Raji (cell line): ENCODE measurements around the gene HPCA.

Experiments used
- POLR2A ChIP-seq: IDR thresholded peaks from 2 replicates; pipeline ENCODE4 v1.6.1; 2011; ENCODE audit warnings: low read depth, low read length, control low read depth; ENCODE audit not compliant: insufficient read depth

HPCA gene

DNA sequence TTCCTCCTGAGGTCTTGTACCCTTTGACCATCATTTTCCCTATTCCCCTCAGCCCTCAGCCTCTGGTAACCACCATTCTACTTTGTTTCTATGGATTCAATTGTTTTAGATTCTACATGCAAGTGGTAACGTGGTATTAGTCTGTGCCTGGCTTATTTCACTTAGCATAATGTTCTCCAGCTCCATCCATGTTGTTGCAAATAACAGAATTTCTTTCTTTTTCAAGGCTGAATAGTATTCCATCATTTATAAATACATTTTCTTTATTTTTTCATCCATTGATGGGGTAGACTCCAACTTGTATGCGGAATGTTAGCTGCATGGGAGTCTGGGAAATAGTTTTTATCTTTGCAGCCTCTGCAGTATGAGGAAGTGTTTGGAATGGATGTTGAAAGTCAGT, 41.1 kb downstream of the HPCA start:
- no peak for TF ChIP-seq POLR2A

DNA sequence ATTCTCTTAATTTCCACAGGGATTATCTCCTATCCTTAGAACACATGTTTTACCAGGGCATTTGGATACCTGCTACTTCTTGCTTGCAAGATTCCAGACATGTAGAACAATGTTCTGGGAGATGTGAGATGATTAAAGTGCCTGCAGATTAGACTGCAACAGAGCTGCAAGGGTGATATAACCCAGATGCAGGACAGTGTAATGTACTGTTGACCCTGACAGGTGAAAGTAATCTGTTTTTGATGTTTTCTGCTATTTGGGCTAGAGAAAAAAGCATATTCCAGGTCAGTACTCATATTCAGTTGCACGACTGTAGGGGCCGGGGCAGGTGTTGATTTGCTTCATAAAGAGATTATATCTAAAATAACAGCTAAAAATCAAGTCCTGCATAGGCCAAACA, 42.0 kb downstream of the HPCA start:
- TF ChIP-seq POLR2A = no peak

DNA sequence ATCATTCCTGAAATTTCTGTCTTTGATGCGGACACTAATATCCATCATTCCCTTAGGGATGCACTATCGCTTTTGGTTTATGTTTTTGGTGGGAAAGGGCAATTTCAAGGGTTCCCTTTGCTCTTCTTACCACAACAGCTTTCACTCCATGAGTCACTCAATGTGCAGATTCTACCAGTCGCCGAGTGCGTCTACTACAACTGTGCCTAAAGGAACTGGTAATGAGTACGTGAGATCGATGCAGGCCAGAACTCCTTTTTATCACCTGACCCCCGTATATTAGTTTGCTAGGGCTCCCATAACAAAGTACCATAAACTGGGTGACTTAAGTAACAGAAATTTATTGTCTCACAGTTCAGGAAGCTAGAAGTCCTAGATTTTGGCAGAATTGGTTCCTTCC, 42.4 kb downstream of the HPCA start:
- no peak for TF ChIP-seq POLR2A

DNA sequence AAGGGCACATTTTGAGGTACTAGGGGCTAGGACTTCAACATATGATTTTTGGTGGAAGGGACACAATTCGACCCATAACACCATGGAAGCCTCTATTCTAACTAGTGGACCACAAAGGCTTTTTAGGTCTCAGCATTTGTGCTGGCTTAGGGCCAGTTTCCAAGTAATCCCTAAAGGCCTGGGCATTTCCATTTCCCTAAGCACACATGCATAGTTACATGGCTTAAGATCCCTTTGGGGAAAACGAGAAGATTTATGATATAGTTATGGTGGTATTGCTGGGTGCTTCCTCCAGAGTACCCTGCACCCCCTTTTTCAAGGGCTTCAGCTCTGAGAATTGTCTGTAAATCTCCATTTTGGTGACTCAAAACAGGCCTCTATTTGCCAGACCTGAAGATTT, 43.1 kb downstream of the HPCA start:
- TF ChIP-seq POLR2A = no peak

DNA sequence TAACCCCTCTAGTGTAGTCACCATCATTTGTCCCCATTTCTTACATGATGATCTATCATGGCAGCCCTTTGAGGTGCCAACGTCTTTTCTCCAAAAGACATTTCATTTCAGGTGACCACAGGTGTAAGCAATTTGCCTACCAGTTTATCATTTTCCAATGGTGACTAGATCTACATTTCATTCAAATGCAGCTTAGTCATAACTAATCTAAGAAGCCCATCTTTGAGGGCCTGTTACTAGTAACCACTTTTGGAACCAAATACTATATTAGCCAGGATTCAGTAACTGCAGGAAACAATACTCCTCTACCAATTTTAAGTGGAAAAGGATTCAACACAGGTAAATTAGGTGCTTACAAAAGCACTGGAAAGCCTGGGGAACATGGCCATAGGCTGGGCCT, 45.5 kb downstream of the HPCA start:
- TF ChIP-seq POLR2A = no peak

DNA sequence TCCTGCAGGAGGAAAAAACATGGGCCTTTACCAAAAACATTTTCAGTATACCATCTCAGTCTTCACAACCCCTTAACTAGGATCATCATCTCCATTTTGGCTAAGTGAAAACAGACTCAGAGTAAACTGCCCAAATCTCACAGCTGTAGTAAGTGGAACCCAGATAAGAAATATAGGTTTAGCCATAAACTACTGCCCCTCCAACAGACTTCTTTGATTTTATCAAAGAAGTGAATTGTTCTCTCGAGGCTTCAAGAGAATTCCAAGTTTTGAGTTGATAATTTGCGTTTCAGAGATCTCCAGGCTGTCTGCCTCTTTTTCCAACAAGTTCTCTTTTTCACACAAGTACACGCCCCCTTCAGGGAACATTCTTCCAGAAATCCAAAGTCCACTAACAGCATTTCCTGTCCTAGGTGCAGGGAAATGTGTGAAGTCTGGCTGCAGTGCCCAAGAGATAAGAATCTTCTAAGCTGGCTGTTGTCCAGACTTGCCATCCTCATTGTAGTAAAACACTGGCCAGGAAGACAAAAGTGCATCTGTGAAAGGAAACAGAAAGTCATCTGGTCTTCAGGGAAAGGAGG, 47.5 kb downstream of the HPCA start:
- TF ChIP-seq POLR2A = no peak

DNA sequence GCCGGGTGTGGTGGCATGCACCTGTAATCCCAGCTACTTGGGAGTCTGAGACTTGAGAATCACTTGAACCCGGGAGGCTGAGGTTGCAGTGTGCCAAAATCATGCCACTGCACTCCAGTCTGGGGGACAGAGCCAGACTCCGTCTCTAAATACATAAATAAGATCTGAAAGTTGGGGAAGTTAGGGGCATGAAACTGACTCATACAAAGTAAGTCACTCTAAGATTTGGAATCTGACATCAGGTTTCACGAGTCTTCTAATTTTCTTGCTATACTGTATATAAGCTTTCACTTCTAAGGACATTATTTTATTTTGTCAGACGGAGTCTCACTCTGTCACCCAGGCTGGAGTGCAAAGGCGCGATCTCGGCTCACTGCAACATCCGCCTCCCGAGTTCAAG, 48.2 kb downstream of the HPCA start:
- TF ChIP-seq POLR2A = no peak

DNA sequence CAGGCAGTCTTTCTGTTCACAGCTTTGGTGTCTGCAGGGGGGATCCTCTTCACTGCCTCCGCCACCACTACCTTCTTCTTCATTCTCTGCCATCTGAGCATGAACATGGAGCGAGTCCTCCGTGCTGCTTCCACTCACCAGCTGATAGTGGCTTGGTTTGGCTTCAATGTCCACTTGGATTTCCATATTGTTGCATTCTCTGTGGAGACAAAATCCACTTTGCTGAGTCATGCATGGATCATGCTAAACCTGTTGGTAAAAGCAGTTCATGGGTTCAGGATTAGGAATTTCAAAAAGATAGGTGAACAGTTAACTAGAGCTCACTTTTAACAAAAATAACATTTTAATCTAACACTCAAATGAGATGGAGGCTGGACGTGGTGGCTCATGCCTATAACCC, 50.8 kb downstream of the HPCA start:
- no peak for TF ChIP-seq POLR2A

DNA sequence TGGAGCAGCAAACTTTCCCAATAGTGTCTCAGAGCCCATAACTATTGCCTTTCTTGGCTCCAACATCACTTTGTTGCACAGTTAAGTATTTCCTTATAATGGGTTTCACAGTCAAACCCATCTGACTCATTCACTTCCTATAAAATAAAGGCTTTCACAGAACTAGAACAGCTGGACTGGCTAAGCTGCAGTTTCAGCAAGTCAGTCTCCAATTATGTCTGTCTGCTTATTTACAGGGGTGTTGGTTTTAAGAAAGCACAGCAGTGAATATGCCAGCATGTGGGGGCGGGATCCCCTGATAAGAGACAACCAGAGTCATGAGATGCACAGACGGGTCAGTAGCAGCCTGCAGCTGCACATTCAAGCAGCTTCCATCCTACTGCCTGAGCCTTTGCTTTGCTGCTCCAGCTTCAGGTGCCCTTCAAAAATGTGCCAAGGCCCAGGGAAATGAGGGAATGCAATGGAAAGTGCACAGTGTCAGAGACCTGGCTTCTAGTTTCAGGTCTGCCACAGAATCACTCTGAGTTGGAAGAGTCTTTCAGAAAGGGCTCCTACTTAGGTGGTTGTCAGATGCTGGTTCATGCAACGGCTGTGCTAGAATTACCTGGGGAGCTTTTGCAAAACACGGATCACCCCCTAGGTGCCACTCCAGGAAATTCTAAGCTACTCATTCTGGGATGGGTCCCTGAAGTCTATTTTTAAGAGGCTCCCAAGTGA, 53.5 kb downstream of the HPCA start:
- no peak for TF ChIP-seq POLR2A

DNA sequence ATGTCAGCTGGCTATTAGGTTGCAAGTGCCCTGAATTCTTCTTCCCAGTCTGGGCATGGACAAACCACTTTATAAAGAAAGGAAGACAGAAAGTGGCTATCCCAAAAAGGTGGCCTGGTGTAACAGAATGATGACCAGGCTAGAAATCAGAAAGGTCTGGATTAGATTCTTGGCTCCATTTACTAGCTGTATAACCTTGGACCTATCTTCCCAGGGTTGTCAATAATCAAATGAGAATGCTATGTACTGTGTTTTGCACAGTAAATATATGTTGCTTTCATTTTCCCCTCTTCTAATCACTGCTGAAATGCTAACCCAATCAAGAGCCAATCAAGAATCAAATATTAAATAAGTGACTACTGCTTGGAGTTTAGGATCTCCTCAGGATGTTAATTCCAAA, 57.9 kb downstream of the HPCA start:
- no peak for TF ChIP-seq POLR2A
